ENCODE results near the gene RPS6KL1. TPM values are rescaled to one million over a fixed set of nuclear protein-coding genes. Genes with fewer than 3 reads are reported as not detected.

RPS6KL1 gene
- total RNA-seq, 1 experiment from 2014 or later: 8.8 TPM

DNA sequence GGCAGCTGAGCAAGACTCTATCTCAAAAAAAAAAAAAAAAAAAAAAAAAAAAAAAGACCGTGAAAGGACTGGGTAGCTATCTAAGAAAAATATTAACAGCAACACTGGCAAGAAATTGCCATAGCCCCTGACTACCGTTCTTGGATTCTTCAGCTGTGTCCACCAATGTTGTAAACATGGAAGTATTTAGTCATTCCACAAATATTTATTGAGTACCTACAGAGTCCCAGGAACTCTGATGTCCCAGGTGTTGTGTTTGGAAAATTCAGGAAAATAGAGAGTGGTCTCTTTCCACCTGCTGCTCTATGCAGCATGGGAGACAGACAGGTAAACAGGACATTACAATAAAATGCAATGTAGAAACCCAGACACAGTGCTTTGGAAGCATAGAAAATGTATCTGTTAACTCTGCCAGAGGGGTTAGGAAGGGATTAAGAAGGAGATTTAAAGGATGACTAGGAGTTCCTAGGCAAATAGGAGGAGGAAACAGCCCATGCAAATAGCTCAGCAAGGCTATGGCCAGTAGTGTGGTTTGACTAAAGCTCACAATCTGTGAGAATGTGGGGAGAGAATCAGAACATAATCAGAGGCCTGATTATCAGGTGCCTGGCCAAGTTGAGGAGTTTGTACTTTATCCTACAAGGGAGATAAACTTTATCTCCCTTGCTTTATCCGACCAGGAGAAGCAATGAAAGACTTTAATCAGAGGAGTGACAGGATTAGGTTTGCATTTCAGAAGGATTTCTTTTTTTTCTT is 43.5 kb downstream of the RPS6KL1 start:
- Mint-ChIP-seq H3K36me3 (ENCODE audit: insufficient read depth, unreplicated experiment) (peaks cover 23% of the 10 kb centered on the region), H3K9me3 (ENCODE audit: unreplicated experiment) (no peaks in the 10 kb centered on the region), H3K4me3 (ENCODE audit: unreplicated experiment) (no peak overlapping the region), H3K4me1 (ENCODE audit: insufficient read depth, unreplicated experiment) (peaks cover 32% of the 10 kb centered on the region), H3K27me3 (ENCODE audit: insufficient read depth, unreplicated experiment) (no peaks in the 10 kb centered on the region), H3K27ac (ENCODE audit: low read depth, unreplicated experiment) (no peak overlapping the region)
- POLR2A ChIA-PET: interaction anchor here (1.4 to 5.5 kb wide), 2 partner anchors 9 to 26 kb away, joined by 4 to 32 read pairs; no protein-coding TSS in a partner anchor
- intact Hi-C loops (cut with micrococcal nuclease): no loop called here
- CTCF ChIA-PET: interaction anchor here (0.5 to 15.4 kb wide), 14 partner anchors 8 to 1281 kb away, joined by 3 to 204 read pairs (median 4); no protein-coding TSS in a partner anchor
- DNase-seq (ENCODE audit: unreplicated experiment): no peak
- no TSS peak for BruUV-seq (replicated peaks)
- TF ChIP-seq, protein P1, sequence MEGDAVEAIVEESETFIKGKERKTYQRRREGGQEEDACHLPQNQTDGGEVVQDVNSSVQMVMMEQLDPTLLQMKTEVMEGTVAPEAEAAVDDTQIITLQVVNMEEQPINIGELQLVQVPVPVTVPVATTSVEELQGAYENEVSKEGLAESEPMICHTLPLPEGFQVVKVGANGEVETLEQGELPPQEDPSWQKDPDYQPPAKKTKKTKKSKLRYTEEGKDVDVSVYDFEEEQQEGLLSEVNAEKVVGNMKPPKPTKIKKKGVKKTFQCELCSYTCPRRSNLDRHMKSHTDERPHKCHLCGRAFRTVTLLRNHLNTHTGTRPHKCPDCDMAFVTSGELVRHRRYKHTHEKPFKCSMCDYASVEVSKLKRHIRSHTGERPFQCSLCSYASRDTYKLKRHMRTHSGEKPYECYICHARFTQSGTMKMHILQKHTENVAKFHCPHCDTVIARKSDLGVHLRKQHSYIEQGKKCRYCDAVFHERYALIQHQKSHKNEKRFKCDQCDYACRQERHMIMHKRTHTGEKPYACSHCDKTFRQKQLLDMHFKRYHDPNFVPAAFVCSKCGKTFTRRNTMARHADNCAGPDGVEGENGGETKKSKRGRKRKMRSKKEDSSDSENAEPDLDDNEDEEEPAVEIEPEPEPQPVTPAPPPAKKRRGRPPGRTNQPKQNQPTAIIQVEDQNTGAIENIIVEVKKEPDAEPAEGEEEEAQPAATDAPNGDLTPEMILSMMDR (IDR thresholded peaks at IDR 0.05; ENCODE audit: unreplicated experiment): no peak

DNA sequence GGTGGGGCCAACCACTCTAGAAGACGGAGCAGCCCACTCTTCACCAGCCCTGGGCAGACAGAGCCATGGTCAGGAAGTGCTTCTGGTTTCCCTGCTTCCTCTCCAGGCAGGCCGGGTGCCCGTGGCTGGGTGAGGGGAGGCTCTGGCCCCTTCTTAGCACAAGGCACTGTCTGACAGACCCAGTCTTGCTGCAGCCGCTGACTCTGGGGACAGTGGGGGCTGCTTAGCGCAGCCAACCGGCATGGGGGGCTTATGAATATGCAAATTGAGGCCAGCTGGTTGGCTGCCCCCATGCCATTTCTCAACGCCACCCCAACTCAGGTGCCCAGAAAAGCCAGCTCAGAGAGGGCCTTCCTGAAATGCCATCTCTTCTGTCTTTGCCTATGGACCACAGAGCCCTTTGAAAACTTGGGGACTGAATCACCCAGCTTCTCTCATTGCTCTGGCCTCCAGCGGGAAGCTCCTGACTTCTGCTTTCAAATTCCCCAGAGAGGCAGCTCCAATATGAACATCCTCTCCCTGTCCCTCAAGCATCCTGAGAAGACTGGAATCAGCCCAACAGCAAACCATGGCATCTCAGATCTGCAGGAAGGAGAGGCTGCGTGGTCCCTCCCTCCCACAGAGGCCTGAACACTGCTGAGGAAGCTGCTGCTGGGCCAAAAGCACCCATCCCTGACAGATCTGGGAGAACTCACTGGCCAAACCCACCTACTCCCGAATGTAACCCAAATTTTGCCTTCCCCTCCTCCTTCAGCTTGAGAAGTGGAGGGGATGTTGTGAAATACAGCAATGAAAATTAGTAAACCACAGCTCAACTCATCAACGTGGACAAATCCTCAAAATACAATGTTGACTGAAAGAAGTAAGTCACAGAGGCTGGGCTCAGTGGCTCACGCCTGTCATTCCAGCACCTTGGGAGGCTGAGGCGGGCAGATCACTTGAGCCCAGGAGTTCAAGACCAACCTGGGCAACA is 46.8 kb downstream of the RPS6KL1 start, which contains the start of gene PROX2:
Gene PROX2, minus strand, starts transcription at position 205 of the 973 bp plus-strand sequence. CDS start 12,311 bp downstream, outside the sequence.
- H3K4me1 Mint-ChIP-seq (ENCODE audit: insufficient read depth, unreplicated experiment): peaks cover 11% of the 10 kb centered on the region
- intact Hi-C loops (cut with micrococcal nuclease): no loop called here
- CTCF ChIA-PET: interaction anchor here (2.1 to 15.4 kb wide), 5 partner anchors 14 to 212 kb away, joined by 9 to 204 read pairs (median 13); no protein-coding TSS in a partner anchor
- no peaks in the 10 kb centered on the region for H3K36me3 Mint-ChIP-seq (ENCODE audit: insufficient read depth, unreplicated experiment)
- H3K27ac Mint-ChIP-seq (ENCODE audit: low read depth, unreplicated experiment): no peak within 1 kb of the TSS
- no TSS peak for BruUV-seq (replicated peaks)
- TF ChIP-seq, protein P1 (IDR thresholded peaks at IDR 0.05; ENCODE audit: unreplicated experiment): no peak
- DNase-seq (ENCODE audit: unreplicated experiment): no peak
- H3K27me3 Mint-ChIP-seq (ENCODE audit: insufficient read depth, unreplicated experiment): no peaks in the 10 kb centered on the region
- POLR2A ChIA-PET: interaction anchor here (0.5 to 1.2 kb wide), 4 partner anchors 13 to 303 kb away, joined by 3 to 5 read pairs (median 4); no protein-coding TSS in a partner anchor
- no peak within 1 kb of the TSS for H3K4me3 Mint-ChIP-seq (ENCODE audit: unreplicated experiment)
- no peaks in the 10 kb centered on the region for H3K9me3 Mint-ChIP-seq (ENCODE audit: unreplicated experiment)

DNA sequence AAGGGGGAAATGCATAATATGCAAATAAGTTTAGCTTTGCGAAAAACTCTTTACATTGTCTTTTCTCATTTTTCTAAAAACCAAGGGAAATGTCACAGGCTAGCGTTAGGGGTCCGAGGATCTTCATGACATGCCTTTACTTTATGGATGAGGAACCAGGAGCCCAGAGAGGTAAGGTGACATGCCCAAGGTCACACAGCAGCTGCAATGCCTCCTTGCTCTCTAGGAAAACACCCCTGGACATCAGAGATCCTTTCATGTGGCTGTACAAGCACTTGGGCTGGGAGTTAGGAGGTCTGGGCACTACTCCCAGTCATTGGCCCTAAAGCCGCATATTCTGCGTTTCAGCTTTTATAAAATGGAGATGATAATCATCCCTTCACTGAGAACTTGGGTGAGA is 47.9 kb downstream of the RPS6KL1 start:
- no TSS peak for BruUV-seq (replicated peaks)
- Mint-ChIP-seq H3K27ac (ENCODE audit: low read depth, unreplicated experiment) (no peak overlapping the region), H3K27me3 (ENCODE audit: insufficient read depth, unreplicated experiment) (no peaks in the 10 kb centered on the region), H3K9me3 (ENCODE audit: unreplicated experiment) (no peaks in the 10 kb centered on the region), H3K4me1 (ENCODE audit: insufficient read depth, unreplicated experiment) (peaks cover 5% of the 10 kb centered on the region), H3K4me3 (ENCODE audit: unreplicated experiment) (no peak overlapping the region), H3K36me3 (ENCODE audit: insufficient read depth, unreplicated experiment) (no peaks in the 10 kb centered on the region)
- TF ChIP-seq, protein P1 (IDR thresholded peaks at IDR 0.05; ENCODE audit: unreplicated experiment): no peak
- intact Hi-C loops (cut with micrococcal nuclease): no loop called here
- ChIA-PET CTCF (interaction anchor here (2.3 to 15.4 kb wide), 3 partner anchors 14 to 213 kb away, joined by 9 to 204 read pairs (median 70); no protein-coding TSS in a partner anchor), POLR2A (interaction anchor here (1.2 kb wide), 1 partner anchor 7 kb away, joined by 3 read pairs; no protein-coding TSS in a partner anchor)
- DNase-seq (ENCODE audit: unreplicated experiment): no peak
